Measurements from ENCODE around the gene HTR1B.

- TF ChIP-seq POLR2A (IDR thresholded peaks at IDR 0.05; ENCODE audit: low read length) (no peak), GATA1 (IDR thresholded peaks at IDR 0.05; ENCODE audit: low read depth, low read length) (no peak)
These were observed 11.7 kb upstream of the HTR1B start for GRCh38 chr6:77474973-77475372.
